NCI-H1092 (cell line): Measurements from ENCODE around the gene URB1.
A peak's percentile ranks its signal among the peaks of the same experiment; 100 is the strongest.
"Not testable (repeated sequence)": the region's sequence is repeated elsewhere in the genome, so short reads cannot be mapped to it uniquely, and the experiment has no call there.

Source experiments
- DNase-seq: peaks from one replicate; lab custom pipeline; 2025; lab: John Stamatoyannopoulos, UW

Gene URB1

GRCh38 chr21:32392880-32393676 is at the start of gene URB1:
TSS of gene URB1 (minus strand) at chr21:32393012. CDS start at chr21:32392910, 102 bp downstream.
- DNase-seq, result peak; percentile 72

- DNase-seq, result no peak
Measured at GRCh38 chr21:32437729-32438128, 44.9 kb upstream of the URB1 start.

GRCh38 chr21:32432982-32433660 is 40.3 kb upstream of the URB1 start:
- not testable (repeated sequence) for DNase-seq

GRCh38 chr21:32427958-32428623 is 35.3 kb upstream of the URB1 start:
- DNase-seq, result no peak

GRCh38 chr21:32426592-32427051 is 33.8 kb upstream of the URB1 start:
- DNase-seq, result no peak

- DNase-seq, result no peak
Measured at GRCh38 chr21:32426066-32426465, 33.3 kb upstream of the URB1 start.

GRCh38 chr21:32425628-32426027 is 32.8 kb upstream of the URB1 start:
- no peak for DNase-seq

GRCh38 chr21:32424674-32425073 is 31.9 kb upstream of the URB1 start:
- no peak for DNase-seq

- no peak for DNase-seq
Measured at GRCh38 chr21:32424191-32424535, 31.4 kb upstream of the URB1 start.

GRCh38 chr21:32423320-32424190 is 30.7 kb upstream of the URB1 start:
- DNase-seq, result no peak

GRCh38 chr21:32422064-32422463 is 29.3 kb upstream of the URB1 start:
- no peak for DNase-seq

- DNase-seq, result no peak
Measured at GRCh38 chr21:32418146-32418545, 25.3 kb upstream of the URB1 start.

GRCh38 chr21:32415451-32416398 is 22.9 kb upstream of the URB1 start:
- DNase-seq, result no peak

- DNase-seq, result no peak
Measured at GRCh38 chr21:32414579-32415358, 22.0 kb upstream of the URB1 start.

- no peak for DNase-seq
Measured at GRCh38 chr21:32413697-32414578, 21.1 kb upstream of the URB1 start.

GRCh38 chr21:32413015-32413504 is 20.2 kb upstream of the URB1 start:
- no peak for DNase-seq

- no peak for DNase-seq
Measured at GRCh38 chr21:32412162-32413014, 19.6 kb upstream of the URB1 start, which contains the start of gene EVA1C. TSS of gene EVA1C (plus strand) at chr21:32412706. CDS start at chr21:32412854, 148 bp downstream.
